GM18498 (cell line): ENCODE data around the gene CNIH4.
"Not testable (repeated sequence)": the region's sequence is repeated elsewhere in the genome, so short reads cannot be mapped to it uniquely, and the experiment has no call there.

Source experiments
- ATAC-seq: cut with Tn5 transposase; IDR thresholded peaks from one replicate; pipeline ENCODE4 v1.9.1; 2021; ENCODE audit warnings: mild to moderate bottlenecking, moderate library complexity; ENCODE audit not compliant: unreplicated experiment

The CNIH4 gene

GRCh38 chr1:224356685-224357625, at the start of gene CNIH4:
Gene CNIH4 (plus strand): TSS chr1:224356879. CDS start chr1:224356925, 46 bp downstream.
- peak; percentile 98 for ATAC-seq

DNA sequence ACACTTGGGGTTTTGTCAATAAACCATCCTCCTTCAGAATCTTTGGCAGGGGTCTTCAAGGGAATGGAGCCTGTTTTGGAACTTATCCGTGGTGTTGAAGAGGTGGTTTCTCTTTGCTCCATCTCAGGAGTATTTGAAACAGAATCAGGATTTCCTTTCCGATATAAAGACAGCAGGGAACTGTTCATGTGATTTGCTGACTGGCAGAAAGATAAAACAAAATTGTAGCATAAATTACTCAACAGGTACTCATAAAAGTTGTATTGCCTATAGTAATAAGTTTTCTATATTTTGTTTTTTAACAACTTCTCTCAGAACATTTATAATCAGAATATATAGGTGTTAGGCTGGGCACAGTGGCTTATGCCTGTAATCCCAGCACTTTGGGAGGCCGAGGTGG, 48.6 kb upstream of the CNIH4 start:
- no peak for ATAC-seq

DNA sequence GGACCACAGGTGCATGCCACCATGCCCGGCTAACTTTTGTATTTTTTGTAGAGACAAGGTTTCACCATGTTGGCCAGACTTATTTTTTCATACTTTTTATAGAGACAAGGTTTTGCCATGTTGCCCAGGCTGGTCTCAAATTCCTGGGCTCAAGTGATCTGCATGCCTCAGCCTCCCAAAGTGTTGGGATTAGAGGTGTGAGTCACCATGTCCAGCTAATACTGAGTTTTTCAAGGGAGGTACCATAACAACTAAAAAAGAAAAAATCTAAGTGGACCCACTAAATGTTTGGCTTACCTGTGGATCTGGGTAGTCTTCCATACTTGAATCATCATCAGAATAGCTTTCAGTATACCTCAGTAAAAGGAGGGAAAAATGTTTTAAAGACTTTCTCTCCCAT, 45.2 kb upstream of the CNIH4 start:
- not testable (repeated sequence) for ATAC-seq

DNA sequence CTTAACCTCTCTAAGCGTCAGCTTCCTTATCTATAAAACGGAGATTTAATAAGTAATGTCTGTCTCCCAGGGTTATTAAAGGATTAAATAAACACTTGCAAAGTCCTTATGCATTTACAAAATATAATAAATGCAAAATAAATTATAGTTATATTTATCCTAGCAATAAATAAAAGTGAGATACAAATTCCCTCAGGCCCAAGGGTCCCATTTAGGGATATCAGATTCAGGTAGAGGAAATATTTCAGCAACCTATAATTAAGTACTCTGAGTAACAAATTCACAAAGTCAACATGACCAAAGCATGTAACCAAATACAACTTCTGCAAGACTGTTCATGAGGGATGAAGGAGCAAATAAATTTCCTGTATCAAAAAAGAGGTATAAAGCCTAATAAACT, 44.7 kb upstream of the CNIH4 start:
- no peak for ATAC-seq

DNA sequence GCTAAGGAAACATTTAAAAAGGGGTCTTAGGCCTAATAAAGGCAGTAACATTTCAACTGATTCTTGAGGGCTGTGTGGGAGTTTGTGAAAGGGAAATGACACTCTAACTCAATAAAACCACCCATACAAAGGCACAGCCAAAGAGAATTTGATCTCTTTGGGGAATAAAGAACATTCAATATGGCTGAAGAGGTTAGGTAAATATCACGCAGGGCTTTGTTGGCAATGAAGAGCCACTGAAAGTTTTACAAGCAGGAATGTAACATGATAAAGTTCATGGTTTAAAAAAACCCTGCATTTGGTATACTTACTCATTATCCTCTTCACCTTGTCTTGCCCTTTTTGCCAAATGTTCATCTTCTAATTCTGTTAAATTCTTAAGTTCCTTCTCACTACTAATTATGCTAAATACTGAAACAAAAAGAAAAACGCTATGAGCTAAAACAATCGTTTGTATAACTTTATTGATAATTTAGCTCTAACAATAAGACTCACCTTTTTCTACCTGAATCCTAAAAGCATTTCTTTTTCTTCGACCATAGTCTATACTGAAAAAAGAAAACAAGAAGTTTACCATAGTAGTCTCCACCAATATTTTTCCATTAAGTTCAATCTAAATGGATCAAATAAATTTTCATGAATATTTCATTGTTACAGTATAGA, 39.2 kb upstream of the CNIH4 start:
- ATAC-seq = no peak

DNA sequence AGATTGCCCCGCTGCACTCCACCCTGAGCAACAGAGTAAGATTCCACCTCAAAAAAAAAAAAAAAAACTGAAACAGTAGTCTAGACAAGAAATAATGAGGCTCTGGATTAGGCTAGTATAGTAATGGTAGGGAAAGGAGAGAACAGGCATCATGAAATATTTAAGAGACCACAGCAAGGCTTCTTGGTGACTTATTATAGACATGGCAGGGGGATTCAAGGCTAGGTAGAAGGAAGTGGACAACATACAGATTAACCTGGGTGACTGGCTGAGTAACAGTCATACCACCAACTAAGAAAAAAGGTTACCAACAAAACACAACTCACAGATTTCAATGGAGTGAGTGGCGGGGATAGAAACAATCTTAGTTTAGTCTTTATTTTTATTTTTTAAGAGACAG, 35.0 kb upstream of the CNIH4 start:
- ATAC-seq = no peak

DNA sequence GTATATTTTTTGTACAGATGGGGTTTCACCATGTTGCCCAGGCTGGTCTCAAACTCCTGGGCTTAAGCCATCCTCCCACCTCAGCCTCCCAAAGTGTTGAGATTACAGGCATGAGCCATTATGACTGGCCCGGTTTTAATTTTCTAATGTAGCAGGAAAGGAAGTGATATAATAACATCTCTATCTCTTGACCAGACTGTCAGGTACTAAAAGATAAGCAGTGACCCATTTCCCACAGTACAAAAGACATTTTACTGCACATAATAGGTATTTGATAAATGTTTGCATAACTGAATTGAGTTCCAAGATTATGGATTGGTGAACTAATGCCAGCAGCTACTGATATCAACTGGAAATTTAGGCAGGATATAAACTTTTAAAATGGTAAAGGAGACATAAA, 30.7 kb upstream of the CNIH4 start:
- ATAC-seq = no peak

- no peak for ATAC-seq
These were observed 28.0 kb upstream of the CNIH4 start for GRCh38 chr1:224328644-224329043.

DNA sequence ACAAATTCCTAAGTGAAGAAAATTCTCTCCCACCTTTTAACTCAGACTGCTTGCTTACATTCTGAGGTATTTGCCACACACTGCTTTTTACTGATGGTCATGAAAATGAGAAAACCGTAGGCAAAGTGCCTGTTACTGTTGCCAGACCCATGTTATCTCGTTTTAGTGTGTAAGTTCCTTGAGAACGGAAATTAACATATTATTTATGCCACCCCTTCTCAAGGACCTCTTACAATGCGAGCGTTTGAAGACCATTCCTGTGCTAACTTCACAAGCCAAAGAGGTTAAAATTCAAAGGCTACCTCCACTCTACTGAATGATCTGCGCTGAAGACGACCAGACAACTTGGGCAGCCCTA, 27.2 kb upstream of the CNIH4 start:
- no peak for ATAC-seq

- ATAC-seq = peak; percentile 85
These were observed 26.6 kb upstream of the CNIH4 start, which contains the start of gene NVL for GRCh38 chr1:224329842-224330753. Gene NVL (minus strand): TSS chr1:224330172. CDS start chr1:224330127, 45 bp downstream.

DNA sequence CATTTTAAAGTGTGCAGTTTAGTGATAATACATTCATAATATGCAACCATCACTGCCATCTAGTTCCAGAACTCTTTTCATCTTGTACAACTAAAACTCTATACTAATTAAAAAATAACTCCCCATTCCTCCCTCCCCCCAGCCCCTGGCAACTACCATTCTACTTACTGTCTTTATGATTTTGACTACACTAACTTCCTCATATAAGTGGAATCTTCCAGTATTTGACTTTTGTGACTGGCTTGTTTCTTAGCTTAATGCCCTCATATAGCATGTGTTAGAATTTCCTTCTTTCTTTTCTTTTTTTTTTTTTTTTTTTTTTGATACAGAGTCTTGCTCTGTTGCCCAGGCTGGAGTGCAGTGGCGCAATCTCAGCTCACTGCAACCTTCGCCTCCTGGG, 25.4 kb upstream of the CNIH4 start:
- ATAC-seq = no peak

DNA sequence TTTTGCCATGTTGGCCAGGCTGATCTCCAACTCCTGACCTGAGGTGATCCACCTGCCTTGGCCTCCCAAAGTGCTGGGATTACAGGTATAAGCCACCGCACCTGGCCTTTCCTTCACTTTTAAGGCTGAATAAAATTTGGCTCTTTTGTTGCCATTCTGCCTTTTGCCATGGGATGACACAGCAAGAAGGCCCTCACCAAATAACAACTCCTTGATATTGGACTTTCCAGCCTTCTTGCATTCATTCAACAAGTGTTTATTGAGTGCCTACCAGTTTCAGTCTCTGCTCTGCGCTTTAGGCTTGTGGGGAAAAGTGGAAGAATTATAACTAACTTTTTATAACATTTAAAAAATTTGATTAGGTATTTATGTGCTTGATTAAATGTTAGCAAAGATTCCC, 24.9 kb upstream of the CNIH4 start:
- no peak for ATAC-seq

DNA sequence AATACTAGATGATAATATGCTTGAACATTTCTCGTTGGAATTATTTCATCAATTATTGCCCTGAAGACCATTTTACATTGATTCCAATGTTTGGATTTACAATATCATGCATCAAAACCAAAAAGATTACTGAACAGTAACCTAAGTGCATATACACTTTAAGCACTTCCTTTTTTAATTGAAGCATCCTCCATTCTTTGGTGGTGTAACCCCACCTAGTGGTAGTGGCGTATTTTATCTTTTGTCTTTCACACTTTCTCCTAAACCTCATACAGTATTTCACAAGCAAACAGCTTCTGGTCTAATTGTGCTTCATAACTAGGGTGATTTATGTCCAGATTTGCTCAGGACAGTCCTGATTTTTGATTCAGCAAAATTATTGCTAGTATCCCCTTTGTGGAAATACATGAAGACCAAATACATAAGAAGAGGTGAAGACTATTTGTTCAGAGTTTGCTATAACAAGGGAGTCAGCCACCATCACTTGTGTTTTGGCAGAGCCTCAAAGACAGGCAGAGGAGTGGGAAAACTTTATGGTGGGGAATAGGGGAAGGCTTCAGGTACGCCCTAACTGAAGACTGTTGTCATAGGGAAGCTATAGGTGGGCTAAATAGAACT, 23.3 kb upstream of the CNIH4 start:
- peak; percentile 53 for ATAC-seq

DNA sequence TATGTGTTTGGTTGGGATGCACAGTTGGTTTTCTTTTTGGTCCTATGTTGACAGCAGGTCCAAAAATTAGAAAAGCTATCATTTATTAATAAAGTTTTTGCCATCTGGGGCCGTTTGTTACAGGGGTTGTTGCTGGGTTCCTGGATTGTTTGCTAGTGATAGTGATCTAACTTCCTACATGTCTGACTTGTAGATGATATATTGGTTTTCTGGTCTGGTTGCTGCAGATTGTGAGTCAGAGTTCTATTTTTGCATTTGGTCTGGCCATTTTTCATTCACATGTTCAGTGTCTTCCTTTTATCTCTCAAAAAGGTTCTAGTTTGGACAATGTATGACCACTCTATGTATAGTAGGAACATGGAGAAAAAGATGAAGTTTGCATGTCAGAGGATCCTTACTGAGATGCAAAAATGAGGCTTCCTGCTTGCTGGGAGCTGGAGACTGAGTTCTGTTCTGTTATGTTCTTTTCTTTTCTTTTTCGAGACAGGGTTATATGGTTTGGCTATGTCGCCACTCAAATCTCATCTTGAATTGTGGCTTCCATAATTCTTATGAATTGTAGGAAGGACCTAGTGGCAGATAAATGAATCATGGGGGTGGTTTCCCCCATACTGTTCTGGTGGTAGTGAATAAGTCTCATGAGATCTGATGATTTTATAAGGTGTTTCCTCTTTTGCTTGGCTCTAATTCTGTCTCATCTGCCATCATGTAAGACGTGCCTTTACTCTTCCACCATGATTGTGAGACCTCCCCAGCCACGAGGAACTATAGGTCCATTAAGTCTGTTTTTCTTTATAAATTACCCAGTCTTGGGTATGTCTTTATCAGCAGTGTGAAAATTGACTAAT, 22.5 kb upstream of the CNIH4 start:
- ATAC-seq = no peak

DNA sequence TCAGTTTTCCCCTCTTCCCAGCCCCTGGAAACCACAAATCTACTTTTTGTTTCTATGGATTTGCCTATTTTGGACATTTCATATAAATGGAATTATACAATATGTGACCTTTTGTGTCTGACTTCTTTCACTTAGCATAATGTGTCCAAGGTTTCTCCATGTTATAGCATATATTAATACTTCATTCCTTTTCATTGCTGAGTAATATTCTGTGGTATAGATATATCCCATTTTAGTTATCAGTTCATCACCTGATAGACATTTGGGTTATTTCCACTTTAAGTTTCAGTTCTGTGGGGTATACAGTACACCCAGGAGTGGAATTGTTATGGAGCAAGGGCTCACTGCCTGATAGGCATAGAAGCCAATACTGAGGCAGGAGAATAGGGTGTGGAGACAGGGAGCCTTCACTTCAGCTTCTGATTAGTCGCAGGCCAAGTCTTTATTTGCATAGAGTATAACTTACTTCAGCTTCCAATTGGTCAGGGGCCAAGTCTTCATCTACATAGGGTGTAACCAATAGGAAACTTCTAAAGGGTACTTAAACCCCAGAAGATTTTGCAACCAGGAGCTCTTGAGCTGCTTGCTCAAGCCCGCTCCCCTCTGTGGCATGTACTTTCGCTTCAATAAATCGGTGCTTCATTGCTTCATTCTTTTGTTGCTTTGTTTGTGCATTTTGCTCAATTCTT, 18.4 kb upstream of the CNIH4 start:
- ATAC-seq = no peak

- no peak for ATAC-seq
These were observed 17.1 kb upstream of the CNIH4 start for GRCh38 chr1:224339442-224340033.

- ATAC-seq = peak; percentile 78
These were observed 16.0 kb upstream of the CNIH4 start for GRCh38 chr1:224340453-224341384.

DNA sequence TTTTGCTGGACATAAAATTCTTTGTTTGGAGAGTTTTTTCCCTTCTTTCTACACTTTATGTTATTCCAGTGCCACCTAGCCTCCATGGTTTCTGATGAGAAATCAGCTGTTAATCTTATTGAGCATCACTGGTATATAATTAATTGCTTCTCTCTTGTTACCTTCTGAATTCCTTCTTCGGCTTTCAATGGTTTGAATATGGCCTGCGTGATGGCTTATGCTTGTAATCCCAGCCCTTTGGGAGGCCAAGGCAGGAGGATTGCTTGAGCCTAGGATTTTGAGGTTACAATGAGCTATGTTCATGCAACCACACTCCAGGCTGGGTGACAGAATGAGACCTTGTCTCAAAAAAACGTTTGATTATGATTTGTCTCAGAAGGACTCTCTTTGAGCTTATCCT, 13.0 kb upstream of the CNIH4 start:
- ATAC-seq = no peak
